HG03060 (cell line): ENCODE results near the gene SND1.

Experiments used
- ATAC-seq: cut with Tn5 transposase; IDR thresholded peaks from one replicate; pipeline ENCODE4 v1.9.1; 2021; ENCODE audit warnings: low read depth, moderate number of reproducible peaks; ENCODE audit not compliant: unreplicated experiment

SND1 gene

DNA sequence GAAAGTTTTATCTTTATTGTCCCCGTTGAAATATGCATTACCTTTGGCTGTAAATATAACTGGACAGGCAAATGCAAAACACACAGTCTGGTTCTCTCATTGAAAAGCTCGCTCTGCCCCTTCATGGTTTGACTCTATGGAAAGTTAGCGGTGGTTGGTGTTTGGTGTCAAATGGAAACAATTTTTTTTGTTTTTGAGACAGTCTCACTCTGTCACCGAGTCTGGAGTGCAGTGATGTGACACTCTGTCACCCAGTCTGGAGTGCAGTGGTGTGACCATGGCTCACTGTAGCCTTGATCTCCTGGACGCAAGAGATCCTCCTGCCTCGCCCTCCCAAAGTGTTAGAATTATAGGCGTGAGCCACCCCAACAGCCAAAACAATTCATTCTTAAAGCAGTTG lies 229.6 kb downstream of the SND1 start:
- ATAC-seq: no peak

GRCh38 chr7:127882313-127882920 lies 230.4 kb downstream of the SND1 start:
- no peak for ATAC-seq

- ATAC-seq: no peak
Measured at GRCh38 chr7:127884066-127884559, 232.1 kb downstream of the SND1 start.

- ATAC-seq: no peak
Measured at GRCh38 chr7:127885222-127885772, 233.3 kb downstream of the SND1 start.

- no peak for ATAC-seq
Measured at GRCh38 chr7:127885843-127886242, 233.8 kb downstream of the SND1 start.

GRCh38 chr7:127886248-127886647 lies 234.3 kb downstream of the SND1 start:
- ATAC-seq: no peak

DNA sequence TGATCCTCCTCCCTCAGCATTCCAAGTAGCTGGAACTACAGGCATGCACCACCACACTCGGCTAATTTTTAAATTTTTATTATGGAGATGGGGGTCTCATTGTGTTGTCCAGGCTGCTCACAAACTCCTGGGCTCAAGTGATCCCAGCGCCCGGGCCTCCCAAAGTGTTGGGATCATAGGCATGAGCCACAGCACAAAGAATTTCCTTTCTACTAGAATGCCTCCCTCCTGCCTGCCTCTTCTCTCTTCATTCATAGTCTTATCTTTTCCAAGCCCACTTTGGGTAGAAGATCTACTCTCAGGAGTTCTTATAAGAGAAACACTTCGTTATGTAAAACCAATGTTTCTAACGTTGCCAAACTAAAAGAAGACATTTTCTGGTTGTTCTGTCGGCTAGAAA lies 235.1 kb downstream of the SND1 start:
- no peak for ATAC-seq

GRCh38 chr7:127887631-127888030 lies 235.6 kb downstream of the SND1 start:
- ATAC-seq: no peak

DNA sequence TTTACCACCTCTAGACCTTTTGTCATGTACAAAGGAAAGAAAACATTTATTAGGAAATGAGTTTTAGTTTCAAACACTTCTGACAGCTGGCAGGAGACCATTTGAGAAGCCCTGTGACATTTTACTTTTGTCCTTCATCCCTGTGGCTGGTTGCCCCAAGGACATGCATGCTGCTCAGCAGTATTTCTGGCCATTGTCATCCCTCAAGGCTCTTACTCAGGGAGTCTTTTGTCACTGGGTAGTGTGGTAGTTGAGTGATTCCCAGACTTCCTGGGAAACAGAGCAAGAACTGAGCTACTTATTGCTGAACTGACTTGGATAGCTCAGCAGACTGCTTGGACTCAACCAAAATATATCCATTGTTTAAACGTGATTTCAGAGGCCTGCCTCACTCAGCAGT lies 236.4 kb downstream of the SND1 start:
- ATAC-seq: no peak

DNA sequence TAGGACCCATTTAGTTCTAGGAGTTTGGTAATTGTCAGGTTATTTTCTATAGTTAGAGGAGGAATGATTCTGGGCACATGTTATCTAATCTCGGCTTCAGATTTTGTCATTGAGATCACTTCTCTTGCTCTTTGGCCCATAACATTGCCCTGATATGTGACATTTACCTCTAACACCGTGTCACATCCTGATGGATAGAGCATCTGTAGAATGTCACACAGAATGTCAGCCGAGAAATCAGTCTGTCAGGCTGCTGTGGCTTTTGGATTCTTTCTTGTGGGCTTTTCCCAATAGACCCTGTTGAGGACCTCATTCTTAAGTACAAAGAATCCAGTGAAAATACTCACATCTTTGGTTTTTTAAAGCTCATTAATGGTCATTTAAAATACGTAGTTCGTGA lies 236.8 kb downstream of the SND1 start:
- ATAC-seq: no peak

DNA sequence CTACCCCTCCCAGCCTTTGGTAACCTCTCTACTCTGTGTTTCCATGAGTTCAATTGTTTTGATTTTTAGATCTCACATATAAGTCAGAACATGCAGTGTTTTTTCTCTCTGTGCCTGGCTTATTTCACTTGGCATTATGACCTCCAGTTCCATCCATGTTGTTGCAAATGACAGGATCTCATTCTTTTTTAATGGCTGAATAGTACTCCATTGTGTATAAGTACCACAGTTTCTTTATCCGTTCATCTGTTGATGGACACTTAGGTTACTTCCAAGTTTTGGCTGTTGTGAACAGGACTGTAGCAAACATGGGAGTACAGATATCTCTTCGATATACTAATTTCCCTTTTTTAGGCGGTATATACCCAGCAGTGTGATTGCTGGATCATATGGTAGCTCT lies 237.7 kb downstream of the SND1 start:
- ATAC-seq: no peak

GRCh38 chr7:127890726-127891125 lies 238.7 kb downstream of the SND1 start:
- no peak for ATAC-seq

- ATAC-seq: no peak
Measured at GRCh38 chr7:127891144-127891543, 239.2 kb downstream of the SND1 start.

GRCh38 chr7:127891854-127892438 lies 240.0 kb downstream of the SND1 start:
- no peak for ATAC-seq

GRCh38 chr7:127892488-127893314 lies 240.7 kb downstream of the SND1 start:
- no peak for ATAC-seq

GRCh38 chr7:127893547-127893946 lies 241.6 kb downstream of the SND1 start:
- no peak for ATAC-seq

- no peak for ATAC-seq
Measured at GRCh38 chr7:127894588-127894987, 242.6 kb downstream of the SND1 start.

DNA sequence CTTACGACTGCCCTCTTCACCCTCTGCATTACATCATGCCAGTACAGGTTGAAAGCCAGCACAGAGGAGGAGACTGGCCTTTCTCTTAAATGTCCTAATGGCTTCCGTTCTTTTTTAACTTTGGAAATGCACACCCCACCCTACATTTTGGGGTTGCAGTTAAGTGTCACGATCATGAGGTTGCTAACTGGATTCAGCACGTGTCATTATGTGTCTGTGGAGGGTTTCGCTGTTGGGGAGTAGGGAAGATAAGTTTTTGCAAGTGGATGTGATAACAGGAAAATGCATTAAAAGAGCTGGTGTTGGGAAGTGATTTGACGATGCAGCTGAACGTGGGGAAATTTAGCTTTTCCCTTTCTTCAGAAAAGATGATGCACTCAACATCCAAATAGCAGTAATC lies 243.4 kb downstream of the SND1 start:
- no peak for ATAC-seq

DNA sequence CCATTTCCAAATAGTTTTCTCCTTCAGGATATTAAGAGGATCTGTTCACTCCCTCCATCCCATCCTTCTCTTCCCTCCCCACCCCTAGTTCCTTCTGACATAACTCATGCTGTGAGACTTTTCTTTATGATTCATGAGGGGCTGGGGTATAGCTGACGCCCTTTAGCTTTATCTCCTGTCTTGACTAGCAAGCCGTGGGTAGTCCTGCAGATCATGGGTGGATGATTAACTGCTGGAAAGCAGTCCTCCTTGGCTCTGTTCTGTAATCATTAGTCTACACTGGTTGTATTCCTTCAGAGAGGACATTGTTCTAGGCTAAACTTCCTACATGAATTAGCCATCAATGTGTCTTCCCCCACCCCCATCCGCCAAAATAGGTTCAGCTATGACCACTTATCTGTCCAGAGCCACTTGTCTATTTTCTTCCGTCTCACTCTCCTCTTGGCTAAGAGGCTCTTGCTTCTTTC lies 243.9 kb downstream of the SND1 start:
- no peak for ATAC-seq

GRCh38 chr7:127896659-127897058 lies 244.7 kb downstream of the SND1 start:
- no peak for ATAC-seq
